ENCODE data around the gene INTS6. TPM values are rescaled to one million over a fixed set of nuclear protein-coding genes. Genes with fewer than 3 reads are reported as not detected.

INTS6 gene
- total RNA-seq, 2 experiments from 2014 or later, result 48.9 to 52.0 TPM

Small RNAs within 50 kb of the gene (microRNA-seq; reads per million reads assigned to microRNA genes)
- gene MIR5693, result not detected

Other genes with a start within 250 kb of the INTS6 start
- gene FAM124A, start 230.6 kb downstream of the INTS6 start, total RNA-seq, result not detected
- not detected for gene SERPINE3, start 113.3 kb downstream of the INTS6 start, total RNA-seq
- 10 to 100 TPM; 11.3 TPM for gene WDFY2, start 131.4 kb upstream of the INTS6 start, total RNA-seq